ENCODE results near the gene TAL1.
"Not testable (repeated sequence)": the region's sequence is repeated elsewhere in the genome, so short reads cannot be mapped to it uniquely, and the experiment has no call there.

TAL1 gene

GRCh38 chr1:47232187-47232874 lies at the start of gene TAL1:
TAL1 (minus strand) TSS chr1:47232225; CDS start chr1:47225888, 6,337 bp downstream.
- no peak for DNase-seq

- no peak for DNase-seq
These were observed 48.1 kb upstream of the TAL1 start for GRCh38 chr1:47280142-47280541.

- no peak for DNase-seq
These were observed 44.8 kb upstream of the TAL1 start for GRCh38 chr1:47276850-47277249.

GRCh38 chr1:47275811-47276210 lies 43.8 kb upstream of the TAL1 start:
- DNase-seq = not testable (repeated sequence)

GRCh38 chr1:47265529-47265928 lies 33.5 kb upstream of the TAL1 start:
- DNase-seq = not testable (repeated sequence)

- peak; percentile 45 for DNase-seq
These were observed 30.9 kb upstream of the TAL1 start for GRCh38 chr1:47262787-47263413.

- no peak for DNase-seq
These were observed 25.2 kb upstream of the TAL1 start for GRCh38 chr1:47257224-47257623.

GRCh38 chr1:47252795-47253194 lies 20.8 kb upstream of the TAL1 start:
- no peak for DNase-seq

GRCh38 chr1:47252369-47252768 lies 20.3 kb upstream of the TAL1 start:
- DNase-seq = no peak

GRCh38 chr1:47249755-47250154 lies 17.7 kb upstream of the TAL1 start:
- DNase-seq = no peak

GRCh38 chr1:47244339-47244862 lies 12.4 kb upstream of the TAL1 start:
- DNase-seq = no peak

GRCh38 chr1:47243910-47244309 lies 11.9 kb upstream of the TAL1 start:
- DNase-seq = no peak

- no peak for DNase-seq
These were observed 9.4 kb upstream of the TAL1 start for GRCh38 chr1:47241114-47242113.

GRCh38 chr1:47238935-47239592 lies 7.0 kb upstream of the TAL1 start:
- no peak for DNase-seq

- DNase-seq = no peak
These were observed 3.8 kb upstream of the TAL1 start for GRCh38 chr1:47235806-47236205.

GRCh38 chr1:47235241-47235681 lies 3.2 kb upstream of the TAL1 start:
- no peak for DNase-seq

- no peak for DNase-seq
These were observed 1.2 kb upstream of the TAL1 start for GRCh38 chr1:47233186-47233585.

- peak; percentile 22 for DNase-seq
These were observed 481 bp downstream of the TAL1 start for GRCh38 chr1:47231301-47232186.

- DNase-seq = peak; percentile 28
These were observed 1.2 kb downstream of the TAL1 start for GRCh38 chr1:47230692-47231300.

- no peak for DNase-seq
These were observed 1.9 kb downstream of the TAL1 start for GRCh38 chr1:47229886-47230691.
